Ovary (tissue), 9 donors: ENCODE measurements around the gene ANXA4. TPM values are rescaled to one million over a fixed set of nuclear protein-coding genes. Genes with fewer than 3 reads are reported as not detected.

ENCODE experiments used
- DNase-seq, 5 donors: peaks; one replicate each; pipeline ENCODE4 v3.0.0-alpha.2; 2019 to 2020
- H3K27ac ChIP-seq, 2 donors: fragments of 200-600 bp; one replicate each; pipeline versions ENCODE4 v1.5.1 to v1.8.0; 2019 to 2022
- H3K27me3 ChIP-seq: fragments of 200-600 bp; one replicate; pipeline ENCODE4 v1.8.0; 2022
- H3K36me3 ChIP-seq: fragments of 200-600 bp; sonication (generic); one replicate; pipeline ENCODE4 v1.5.1; 2019
- H3K4me1 ChIP-seq: one replicate; pipeline ENCODE4 v1.8.1; 2013; ENCODE audit warnings: mild to moderate bottlenecking, moderate library complexity; ENCODE audit not compliant: insufficient read depth
- H3K4me3 ChIP-seq: fragments of 200-600 bp; sonication (generic); one replicate; pipeline ENCODE4 v1.5.1; 2017
- H3K9me3 ChIP-seq, 2 donors: fragments of 200-600 bp in 1 of 2; sonication (generic) in 1 of 2; one replicate each; pipeline versions ENCODE4 v1.5.1 to v1.8.1; 2013 to 2019; ENCODE audit warnings: mild to moderate bottlenecking in 1 of 2, moderate library complexity in 1 of 2
- EP300 ChIP-seq: sonication (generic); formaldehyde crosslinking; IDR thresholded peaks from one replicate; pipeline ENCODE4 v1.6.1; 2017; ENCODE audit warnings: antibody characterized with exemption
- POLR2A ChIP-seq: fragments of 450-650 bp; IDR thresholded peaks from one replicate; pipeline ENCODE4 v1.6.1; 2017; ENCODE audit warnings: antibody characterized with exemption, mild to moderate bottlenecking, moderate library complexity
- WGBS, 3 donors: extraction: QIAGEN DNeasy Blood & Tissue Kit in 1 of 3; methylation state at CpG; one replicate each; pipeline versions ENCODE4 v1.1.5 to v1.1.7; 2013 to 2017; 5-methylcytosine and 5-hydroxymethylcytosine counted together
- intact Hi-C, 4 donors: fragments of 100-400 bp; cut with DNase I; formaldehyde crosslinking; loops; one replicate each; pipeline versions ENCODE4 v1.11.0 to v1.15.1; 2022 to 2023
- polyA plus RNA-seq, 2 donors: library from polyadenylated mRNA; stranded (reverse); fragments of 200-250 nt in 1 of 2; fragments of 350-450 nt in 1 of 2; fragmentation: Illumina TruSeq in 1 of 2; extraction: RNeasy Lipid Tissue Mini Kit (QIAGEN cat#74804) in 1 of 2; gene quantifications; one replicate each; pipeline ENCODE4 v1.2.3, GENCODE V29; 2013 to 2014
- total RNA-seq, 7 donors: library from RNA; depleted of rRNA in 2 of 7; stranded (reverse); fragments of >200 nt in 2 of 7; fragmentation: NEBNext Ultra II Directional in 3 of 7; extraction: Animal tissue kit (Norgen Biotek cat#: 25700) in 3 of 7; gene quantifications; one replicate each; pipeline versions ENCODE4 v1.1.0 to v1.2.4, GENCODE V29; 2016 to 2023
- TF ChIP-seq, protein P1 (sequence below), 3 donors: fragments of 450-650 bp in 2 of 3; fragments of 200-600 bp in 1 of 3; IDR thresholded peaks; one replicate each; pipeline versions ENCODE4 v1.5.1 to v1.8.0; 2016 to 2022; ENCODE audit warnings: antibody characterized with exemption in 3 of 3, mild to moderate bottlenecking in 1 of 3
- donor health status: DM: no; HTN: no; CAD: no; lungs with moderate emphysema.
- donor health status: DM: no; HTN: no; CAD: no.
- donor health status: Bipolar disorder and iron deficiency.
- donor health status: DM: yes; HTN: yes; CAD: no.
- donor health status: DM: no; HTN: no; CAD: no.
- donor health status: DM: yes; HTN: yes; CAD: no.

Gene ANXA4
- total and polyA plus RNA-seq, 9 donors: 25.4 to 89.7 (median 73.3) TPM

DNA sequence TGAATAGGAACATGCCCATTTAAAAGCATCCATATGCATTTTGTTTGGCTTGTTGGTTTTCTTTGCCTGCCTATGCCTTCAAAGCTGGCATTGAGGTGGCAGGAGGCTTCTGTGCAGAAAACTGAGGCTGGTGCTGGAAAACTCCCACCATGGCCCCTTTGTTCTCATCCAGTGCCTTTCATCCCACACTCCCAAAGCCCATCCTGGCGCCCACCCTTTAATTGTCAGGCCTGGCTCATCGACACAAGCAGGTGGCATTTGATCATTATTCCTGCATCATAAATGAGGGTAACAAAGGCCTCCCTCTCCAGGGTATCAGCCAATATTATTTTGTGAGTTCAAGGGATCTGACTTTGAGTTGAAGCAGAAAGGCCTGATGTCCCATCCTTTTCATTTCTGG is 24.7 kb upstream of the ANXA4 start:
- Histone ChIP-seq H3K4me3 (no peak overlapping the region), H3K4me1 (no peaks in the 10 kb centered on the region), H3K27ac (no peak overlapping the region), H3K27me3 (no peaks in the 10 kb centered on the region), H3K9me3 (no peaks in the 10 kb centered on the region), H3K36me3 (no peaks in the 10 kb centered on the region)
- 88 to 92% (median 89%) methylated on average over 2 of the region's 2 CpGs for WGBS, 3 donors
- DNase-seq: no peak
- TF ChIP-seq EP300: no peak
- intact Hi-C loops: loop anchor here in 1 of 4 donors (10.0 kb wide), 1 partner anchor 152 kb away; no protein-coding TSS in a partner anchor

DNA sequence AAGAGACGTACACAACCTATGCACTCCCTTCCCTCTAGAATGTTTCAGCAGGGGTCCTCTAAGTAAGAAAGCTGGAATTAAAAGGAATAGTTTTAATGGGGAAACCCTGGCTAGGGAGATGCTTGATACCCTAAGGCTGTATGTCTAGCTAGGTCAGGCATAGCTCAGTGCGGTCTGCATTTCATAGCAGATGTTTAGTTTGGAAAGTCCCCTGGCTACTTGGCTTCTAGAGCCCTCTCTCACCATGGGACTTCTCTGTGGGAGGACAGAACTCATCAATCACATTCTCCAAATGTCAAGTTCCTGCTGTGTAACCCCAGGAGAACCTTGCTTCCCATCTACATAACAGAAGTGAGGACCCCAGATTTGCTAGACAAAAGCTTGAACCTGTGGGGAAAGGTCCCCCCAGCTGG is 24.1 kb upstream of the ANXA4 start:
- no peak overlapping the region for H3K4me3 ChIP-seq
- no peaks in the 10 kb centered on the region for H3K4me1 ChIP-seq
- WGBS, 3 donors: 67 to 79% (median 78%) methylated on average over 2 of the region's 2 CpGs
- no peaks in the 10 kb centered on the region for H3K36me3 ChIP-seq
- H3K27me3 ChIP-seq: no peaks in the 10 kb centered on the region
- intact Hi-C loops: loop anchor here in 1 of 4 donors (10.0 kb wide), 1 partner anchor 153 kb away; no protein-coding TSS in a partner anchor
- DNase-seq: no peak
- H3K27ac ChIP-seq: no peak overlapping the region
- TF ChIP-seq POLR2A (no peak), EP300 (no peak)
- TF ChIP-seq, protein P1, sequence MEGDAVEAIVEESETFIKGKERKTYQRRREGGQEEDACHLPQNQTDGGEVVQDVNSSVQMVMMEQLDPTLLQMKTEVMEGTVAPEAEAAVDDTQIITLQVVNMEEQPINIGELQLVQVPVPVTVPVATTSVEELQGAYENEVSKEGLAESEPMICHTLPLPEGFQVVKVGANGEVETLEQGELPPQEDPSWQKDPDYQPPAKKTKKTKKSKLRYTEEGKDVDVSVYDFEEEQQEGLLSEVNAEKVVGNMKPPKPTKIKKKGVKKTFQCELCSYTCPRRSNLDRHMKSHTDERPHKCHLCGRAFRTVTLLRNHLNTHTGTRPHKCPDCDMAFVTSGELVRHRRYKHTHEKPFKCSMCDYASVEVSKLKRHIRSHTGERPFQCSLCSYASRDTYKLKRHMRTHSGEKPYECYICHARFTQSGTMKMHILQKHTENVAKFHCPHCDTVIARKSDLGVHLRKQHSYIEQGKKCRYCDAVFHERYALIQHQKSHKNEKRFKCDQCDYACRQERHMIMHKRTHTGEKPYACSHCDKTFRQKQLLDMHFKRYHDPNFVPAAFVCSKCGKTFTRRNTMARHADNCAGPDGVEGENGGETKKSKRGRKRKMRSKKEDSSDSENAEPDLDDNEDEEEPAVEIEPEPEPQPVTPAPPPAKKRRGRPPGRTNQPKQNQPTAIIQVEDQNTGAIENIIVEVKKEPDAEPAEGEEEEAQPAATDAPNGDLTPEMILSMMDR (IDR thresholded peaks at IDR 0.05): no peak
- H3K9me3 ChIP-seq: no peaks in the 10 kb centered on the region

DNA sequence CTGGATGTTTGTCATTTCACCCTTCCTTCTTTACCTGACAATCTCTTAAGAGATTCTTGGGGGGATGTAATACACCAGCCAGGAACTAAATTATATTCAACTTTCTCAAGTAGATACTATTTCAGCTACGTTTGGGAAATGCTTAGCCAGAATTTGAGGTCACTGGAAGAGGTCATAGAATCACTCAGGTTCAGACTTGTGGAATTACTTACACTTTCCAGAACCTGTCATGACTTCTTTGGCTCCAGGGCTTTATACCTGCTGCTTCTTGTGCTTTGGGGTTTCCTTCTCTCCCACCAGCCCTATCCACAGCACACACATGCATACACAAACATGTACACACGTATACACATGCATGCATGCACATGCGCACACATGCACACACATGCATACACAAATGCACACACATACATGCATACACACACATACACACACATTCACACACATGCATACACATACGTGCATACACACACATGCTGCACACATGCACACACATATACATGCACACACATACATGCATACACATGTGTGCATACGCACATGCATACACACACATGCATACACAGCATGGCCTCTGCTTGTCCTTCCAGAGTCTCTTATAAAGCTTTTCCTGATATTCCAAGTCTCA is 23.5 kb upstream of the ANXA4 start:
- Histone ChIP-seq H3K27ac (no peak overlapping the region), H3K9me3 (no peaks in the 10 kb centered on the region), H3K36me3 (no peaks in the 10 kb centered on the region), H3K27me3 (no peaks in the 10 kb centered on the region), H3K4me1 (no peaks in the 10 kb centered on the region), H3K4me3 (no peak overlapping the region)
- TF ChIP-seq EP300 (no peak), POLR2A (no peak)
- TF ChIP-seq, protein P1 (IDR thresholded peaks at IDR 0.05): no peak
- WGBS, 3 donors: 72 to 76% (median 75%) methylated on average over 5 of the region's 5 CpGs
- intact Hi-C loops: loop anchor here in 1 of 4 donors (10.0 kb wide), 1 partner anchor 154 kb away; no protein-coding TSS in a partner anchor
- no peak for DNase-seq

DNA sequence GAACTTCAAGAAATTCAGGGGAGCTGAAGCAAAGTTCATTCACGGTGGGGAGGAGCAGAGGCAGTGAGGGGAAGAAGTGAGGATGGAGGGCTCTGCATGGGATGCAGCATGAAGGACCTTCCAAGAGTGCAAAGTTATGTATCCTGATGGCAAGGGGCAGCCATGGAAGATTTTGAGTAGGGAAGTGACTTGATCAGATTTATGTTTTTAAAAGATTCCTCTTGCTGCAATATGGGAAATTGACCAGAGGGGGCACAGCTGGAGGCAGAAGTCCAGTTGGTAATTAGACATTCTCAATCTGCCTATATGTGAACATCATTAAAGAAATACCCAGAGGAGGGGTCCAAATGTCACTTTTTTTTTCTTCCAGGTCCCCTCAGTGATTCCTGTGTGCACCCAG is 21.5 kb upstream of the ANXA4 start:
- intact Hi-C loops: no loop called here
- TF ChIP-seq EP300: no peak
- TF ChIP-seq, protein P1 (IDR thresholded peaks at IDR 0.05): no peak
- TF ChIP-seq POLR2A: no peak
- Histone ChIP-seq H3K4me3 (no peak overlapping the region), H3K4me1 (no peaks in the 10 kb centered on the region), H3K27ac (no peak overlapping the region), H3K27me3 (no peaks in the 10 kb centered on the region), H3K9me3 (no peaks in the 10 kb centered on the region), H3K36me3 (no peaks in the 10 kb centered on the region)
- no peak for DNase-seq
- WGBS, 3 donors: 50 to 77% (median 55%) methylated on average over 1 of the region's 1 CpG

DNA sequence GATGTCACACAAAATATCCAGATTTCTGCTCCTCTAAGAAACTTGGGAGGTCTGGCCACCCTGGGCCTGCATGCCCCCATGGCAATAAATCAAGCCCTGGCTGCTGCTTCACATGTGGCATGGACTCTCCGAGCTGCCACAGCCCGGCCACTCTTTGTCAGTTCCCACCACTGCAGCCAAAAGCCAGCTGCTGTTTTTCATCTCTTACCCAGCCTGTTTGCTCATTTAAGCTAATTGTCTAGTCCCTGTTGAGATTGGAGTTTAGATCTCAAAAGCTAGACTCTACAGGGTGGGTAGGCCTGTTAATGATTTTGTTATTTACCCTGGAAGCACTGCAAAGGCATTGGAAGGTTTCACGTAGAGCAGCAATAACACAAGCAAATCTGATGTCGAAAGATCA is 20.9 kb upstream of the ANXA4 start:
- no peak for TF ChIP-seq POLR2A
- no peak for TF ChIP-seq EP300
- TF ChIP-seq, protein P1 (IDR thresholded peaks at IDR 0.05): no peak
- Histone ChIP-seq H3K4me1 (no peaks in the 10 kb centered on the region), H3K36me3 (no peaks in the 10 kb centered on the region), H3K27me3 (no peaks in the 10 kb centered on the region), H3K9me3 (no peaks in the 10 kb centered on the region), H3K27ac (no peak overlapping the region), H3K4me3 (no peak overlapping the region)
- DNase-seq: no peak
- intact Hi-C loops: no loop called here
- WGBS, 3 donors: 63 to 82% (median 78%) methylated on average over 4 of the region's 4 CpGs
